ENCODE results near the gene CCDC77. TPM values are rescaled to one million over a fixed set of nuclear protein-coding genes. Genes with fewer than 3 reads are reported as not detected.
"Not testable (repeated sequence)": the region's sequence is repeated elsewhere in the genome, so short reads cannot be mapped to it uniquely, and the experiment has no call there.

The CCDC77 gene
- total RNA-seq, 2 experiments from 2014 or later = 19.5 to 20.2 TPM

DNA sequence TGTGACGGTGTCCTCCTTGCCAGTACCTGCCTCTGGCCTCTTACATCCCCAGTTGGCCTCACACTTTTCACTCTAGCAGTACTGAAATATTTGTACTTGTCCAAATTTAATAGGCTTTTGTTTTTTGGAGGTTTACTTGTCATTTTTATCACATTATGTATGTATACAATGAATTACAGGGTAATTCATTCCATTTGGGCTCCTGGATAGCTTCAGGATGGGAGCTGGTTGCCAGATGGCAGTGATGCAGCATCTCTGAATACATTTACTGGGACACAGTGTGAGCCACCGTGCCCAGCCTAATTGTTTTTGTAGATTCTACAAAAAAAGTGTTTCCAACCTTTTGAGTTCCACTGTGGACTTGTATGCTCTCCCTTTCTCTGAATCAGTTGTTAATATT lies 13.4 kb downstream of the CCDC77 start:
- DNase-seq (no peak), ATAC-seq (no peak)
- CTCF ChIA-PET = no interaction called here
- peaks cover 41% of the 10 kb centered on the region for H3K36me3 Mint-ChIP-seq
- H3K27me3 Mint-ChIP-seq = no peaks in the 10 kb centered on the region
- no peak overlapping the region for H3K4me3 Mint-ChIP-seq
- no peaks in the 10 kb centered on the region for H3K4me1 Mint-ChIP-seq
- no peaks in the 10 kb centered on the region for H3K9me3 Mint-ChIP-seq (ENCODE audit: low read depth)
- H3K27ac Mint-ChIP-seq = no peak overlapping the region

GRCh38 chr12:418432-418831 lies 17.0 kb downstream of the CCDC77 start:
- no peak for DNase-seq
- no peaks in the 10 kb centered on the region for H3K9me3 Mint-ChIP-seq (ENCODE audit: low read depth)
- peaks cover 35% of the 10 kb centered on the region for H3K36me3 Mint-ChIP-seq
- H3K4me3 Mint-ChIP-seq = no peak overlapping the region
- no peak overlapping the region for H3K27ac Mint-ChIP-seq
- ATAC-seq = no peak
- H3K27me3 Mint-ChIP-seq = no peaks in the 10 kb centered on the region
- H3K4me1 Mint-ChIP-seq = no peaks in the 10 kb centered on the region
- CTCF ChIA-PET = interaction anchor here (1.1 kb wide), 1 partner anchor 34 kb away, joined by 3 read pairs; no protein-coding TSS in a partner anchor

DNA sequence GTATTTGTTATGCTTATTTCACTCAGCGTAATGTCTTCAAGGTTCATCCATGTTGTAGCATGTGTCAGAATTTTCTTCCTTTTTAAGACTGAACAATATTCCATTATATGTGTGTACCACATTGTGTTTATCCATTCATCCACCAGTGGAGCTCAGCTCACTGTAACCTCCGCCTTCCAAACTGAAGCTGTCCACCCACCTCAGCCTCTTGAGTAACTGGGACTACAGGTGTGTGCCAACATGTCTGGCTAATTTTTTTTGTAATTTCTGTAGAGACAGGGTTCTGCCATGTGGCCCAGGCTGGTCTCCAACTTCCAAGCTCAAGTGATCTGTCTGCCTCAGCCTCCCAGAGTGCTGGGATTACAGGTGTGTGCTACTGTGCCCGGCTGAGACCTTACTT lies 21.1 kb downstream of the CCDC77 start:
- Mint-ChIP-seq H3K9me3 (ENCODE audit: low read depth) (no peaks in the 10 kb centered on the region), H3K4me1 (no peaks in the 10 kb centered on the region), H3K36me3 (peaks cover 29% of the 10 kb centered on the region), H3K27ac (no peak overlapping the region), H3K27me3 (no peaks in the 10 kb centered on the region), H3K4me3 (no peak overlapping the region)
- DNase-seq (no peak), ATAC-seq (no peak)
- CTCF ChIA-PET = no interaction called here

DNA sequence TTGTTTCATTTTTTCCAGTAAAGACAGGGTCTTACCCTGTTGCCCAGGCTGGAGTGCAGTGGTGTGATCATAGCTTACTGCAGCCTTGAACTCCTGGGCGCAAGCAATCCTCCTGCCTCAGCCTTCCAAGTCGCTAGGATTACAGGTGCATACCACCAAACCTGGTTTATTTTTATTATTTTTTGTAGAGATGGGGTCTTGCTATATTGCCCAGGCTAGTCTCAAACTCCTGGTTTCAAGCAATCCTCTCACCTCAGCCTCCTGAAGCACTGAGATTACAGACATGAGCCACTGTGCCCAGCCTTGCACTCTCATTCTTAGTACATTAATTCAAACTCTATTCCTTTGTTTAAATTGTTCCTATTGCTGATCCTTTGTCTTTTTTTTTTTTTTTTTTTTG lies 34.3 kb downstream of the CCDC77 start:
- not testable (repeated sequence) for H3K9me3 Mint-ChIP-seq (ENCODE audit: low read depth); H3K4me3 Mint-ChIP-seq; DNase-seq; H3K4me1 Mint-ChIP-seq; ATAC-seq; H3K27ac Mint-ChIP-seq; H3K27me3 Mint-ChIP-seq
- CTCF ChIA-PET = interaction anchor here (1.1 kb wide), 1 partner anchor 14 kb away, joined by 3 read pairs; no protein-coding TSS in a partner anchor
- peaks cover 35% of the 10 kb centered on the region for H3K36me3 Mint-ChIP-seq

DNA sequence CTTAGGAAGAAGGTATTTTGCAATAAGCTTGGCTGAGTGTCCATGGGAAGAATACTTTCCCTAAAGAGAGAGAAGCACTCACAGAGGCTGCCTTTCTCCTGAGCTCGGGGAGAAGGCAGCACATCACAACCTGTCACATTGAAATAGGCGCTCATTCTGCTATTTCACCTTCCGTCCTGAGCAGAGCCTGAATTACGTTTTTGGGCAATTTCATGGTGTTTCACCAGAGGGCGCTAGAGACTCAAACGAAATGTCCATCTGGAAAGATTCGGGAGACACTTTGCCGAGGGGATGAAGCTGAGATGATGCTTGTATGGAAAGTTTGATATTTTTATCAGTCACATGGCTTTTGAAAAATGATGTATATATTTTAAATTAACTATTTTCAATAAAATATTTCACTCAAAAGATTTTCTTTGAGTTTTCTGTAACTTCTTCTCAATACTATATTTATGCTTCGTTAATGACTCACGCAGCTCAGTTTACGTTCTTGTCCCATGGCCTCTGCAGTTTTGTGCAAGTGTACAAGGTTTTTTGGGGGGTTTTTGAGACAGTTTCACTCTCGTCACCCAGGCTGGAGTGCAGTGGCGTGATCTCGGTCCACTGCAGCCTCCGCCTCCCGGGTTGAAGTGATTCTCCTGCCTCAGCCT lies 40.9 kb downstream of the CCDC77 start:
- CTCF ChIA-PET = interaction anchor here (0.6 to 5.8 kb wide), 22 partner anchors 8 to 1550 kb away, joined by 3 to 43 read pairs (median 4); partner anchors contain the start of gene CCDC77
- H3K27me3 Mint-ChIP-seq = no peaks in the 10 kb centered on the region
- DNase-seq = peak; percentile 56
- no peak for ATAC-seq
- no peaks in the 10 kb centered on the region for H3K9me3 Mint-ChIP-seq (ENCODE audit: low read depth)
- no peak overlapping the region for H3K4me3 Mint-ChIP-seq
- H3K36me3 Mint-ChIP-seq = peaks cover 17% of the 10 kb centered on the region
- no peak overlapping the region for H3K27ac Mint-ChIP-seq
- no peaks in the 10 kb centered on the region for H3K4me1 Mint-ChIP-seq

- CTCF ChIA-PET = interaction anchor here (1.0 to 1.8 kb wide), 3 partner anchors 15 to 100 kb away, joined by 3 to 8 read pairs (median 3); no protein-coding TSS in a partner anchor
- H3K4me3 Mint-ChIP-seq = no peak overlapping the region
- no peaks in the 10 kb centered on the region for H3K9me3 Mint-ChIP-seq (ENCODE audit: low read depth)
- no peaks in the 10 kb centered on the region for H3K4me1 Mint-ChIP-seq
- H3K36me3 Mint-ChIP-seq = peaks cover 4% of the 10 kb centered on the region
- peaks cover 9% of the 10 kb centered on the region for H3K27me3 Mint-ChIP-seq
- ATAC-seq (no peak), DNase-seq (no peak)
- no peak overlapping the region for H3K27ac Mint-ChIP-seq
These were observed 45.7 kb downstream of the CCDC77 start for GRCh38 chr12:447141-447540.

DNA sequence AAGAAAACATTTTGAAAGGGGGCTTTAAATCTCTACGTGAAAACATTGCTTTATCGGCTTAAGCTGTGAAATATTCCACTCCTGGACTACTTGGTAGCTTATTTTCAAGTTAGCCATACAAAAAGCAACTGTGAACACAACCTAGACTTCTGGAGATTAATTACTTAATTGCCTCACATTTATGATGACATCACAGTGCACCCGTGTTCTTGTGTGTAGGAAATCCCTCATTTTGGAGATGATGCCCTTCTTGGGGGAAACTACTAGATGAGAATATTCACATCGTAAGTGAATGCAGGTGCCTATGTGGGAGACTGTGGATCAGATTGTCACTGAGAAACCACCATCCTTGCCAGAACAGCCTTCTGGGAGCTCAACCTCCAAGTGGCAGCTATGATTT lies 47.8 kb downstream of the CCDC77 start:
- no peak overlapping the region for H3K27ac Mint-ChIP-seq
- ATAC-seq = no peak
- CTCF ChIA-PET = interaction anchor here (0.9 to 2.4 kb wide), 12 partner anchors 8 to 644 kb away, joined by 3 to 24 read pairs (median 4); no protein-coding TSS in a partner anchor
- no peak for DNase-seq
- H3K4me3 Mint-ChIP-seq = no peak overlapping the region
- no peaks in the 10 kb centered on the region for H3K9me3 Mint-ChIP-seq (ENCODE audit: low read depth)
- H3K4me1 Mint-ChIP-seq = peaks cover 2% of the 10 kb centered on the region
- H3K27me3 Mint-ChIP-seq = peaks cover 9% of the 10 kb centered on the region
- no peaks in the 10 kb centered on the region for H3K36me3 Mint-ChIP-seq

- CTCF ChIA-PET = interaction anchor here (0.9 to 2.4 kb wide), 8 partner anchors 8 to 103 kb away, joined by 3 to 24 read pairs (median 4); no protein-coding TSS in a partner anchor
- no peak overlapping the region for H3K27ac Mint-ChIP-seq
These were observed 49.0 kb downstream of the CCDC77 start for GRCh38 chr12:450438-450837.

DNA sequence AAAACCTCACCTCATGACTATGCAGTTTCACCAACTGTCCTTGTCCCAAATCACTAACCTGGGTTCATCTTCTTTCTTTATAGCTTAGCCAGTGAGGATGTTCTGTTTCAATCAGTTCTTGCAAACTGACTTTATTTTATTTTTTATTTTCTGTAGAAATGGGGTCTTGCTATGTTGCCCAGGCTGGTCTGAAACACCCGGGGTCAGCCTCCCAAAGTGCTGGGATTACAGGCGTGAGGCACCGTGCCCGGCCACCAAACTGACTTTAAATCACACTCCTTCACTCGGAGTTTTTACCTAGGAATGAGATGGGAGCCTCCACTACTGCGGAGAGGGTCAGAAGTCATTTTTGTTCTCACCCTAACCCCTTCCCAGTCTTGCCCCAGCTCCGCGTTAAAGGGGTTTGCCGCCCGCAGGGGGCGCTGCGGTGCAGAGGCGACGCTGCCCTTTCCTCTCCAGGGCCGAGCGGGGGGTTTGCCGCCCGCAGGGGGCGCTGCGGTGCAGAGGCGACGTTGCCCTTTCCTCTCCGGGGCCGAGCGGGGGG lies 51.3 kb downstream of the CCDC77 start:
- H3K27me3 Mint-ChIP-seq = peaks cover 30% of the 10 kb centered on the region
- H3K4me1 Mint-ChIP-seq = peaks cover 5% of the 10 kb centered on the region
- no peaks in the 10 kb centered on the region for H3K9me3 Mint-ChIP-seq (ENCODE audit: low read depth)
- peak; percentile 68 for ATAC-seq
- peak; percentile 84 for DNase-seq
- CTCF ChIA-PET = interaction anchor here (0.5 to 6.1 kb wide), 35 partner anchors 8 to 499 kb away, joined by 3 to 99 read pairs (median 4); partner anchors contain the start of gene CCDC77
- H3K27ac Mint-ChIP-seq = no peak overlapping the region
- no peak overlapping the region for H3K4me3 Mint-ChIP-seq
- H3K36me3 Mint-ChIP-seq = no peaks in the 10 kb centered on the region

More at GRCh38 chr12:450438-450837, 49.0 kb downstream of the CCDC77 start:
- DNase-seq = no peak
- Mint-ChIP-seq H3K9me3 (ENCODE audit: low read depth) (no peaks in the 10 kb centered on the region), H3K4me3 (no peak overlapping the region), H3K36me3 (no peaks in the 10 kb centered on the region), H3K4me1 (peaks cover 2% of the 10 kb centered on the region), H3K27me3 (peaks cover 9% of the 10 kb centered on the region)
- ATAC-seq = no peak

GRCh38 chr12:454833-455232 lies 53.4 kb downstream of the CCDC77 start:
- H3K4me1 Mint-ChIP-seq = peaks cover 14% of the 10 kb centered on the region
- CTCF ChIA-PET = interaction anchor here (0.9 to 6.1 kb wide), 11 partner anchors 9 to 495 kb away, joined by 3 to 99 read pairs (median 32); partner anchors contain the start of gene RAD52
- DNase-seq (no peak), ATAC-seq (no peak)
- no peak overlapping the region for H3K27ac Mint-ChIP-seq
- H3K4me3 Mint-ChIP-seq = no peak overlapping the region
- no peaks in the 10 kb centered on the region for H3K36me3 Mint-ChIP-seq
- no peaks in the 10 kb centered on the region for H3K9me3 Mint-ChIP-seq (ENCODE audit: low read depth)
- H3K27me3 Mint-ChIP-seq = peaks cover 48% of the 10 kb centered on the region

DNA sequence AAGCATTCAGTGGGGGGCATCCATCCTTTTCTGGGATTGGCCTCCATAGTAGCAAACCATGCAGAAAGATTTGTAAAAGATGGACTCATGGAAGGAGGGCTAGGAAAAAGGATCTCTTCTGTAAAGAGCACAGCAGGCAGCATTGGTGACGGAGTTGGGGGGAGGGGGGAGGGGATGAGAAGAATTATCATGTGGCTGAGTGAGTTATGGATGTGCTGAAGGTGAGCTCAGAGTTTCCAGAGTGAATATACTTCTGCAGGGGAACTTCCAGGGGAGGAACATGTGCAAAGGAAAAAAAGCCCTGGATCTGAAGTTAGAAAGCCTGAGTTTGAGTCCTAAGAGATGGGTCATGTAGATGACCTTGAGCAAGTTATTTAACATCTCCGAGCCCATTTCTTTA lies 54.4 kb downstream of the CCDC77 start:
- DNase-seq (no peak), ATAC-seq (no peak)
- H3K9me3 Mint-ChIP-seq (ENCODE audit: low read depth) = no peaks in the 10 kb centered on the region
- CTCF ChIA-PET = interaction anchor here (1.3 to 6.1 kb wide), 7 partner anchors 9 to 95 kb away, joined by 4 to 99 read pairs (median 43); no protein-coding TSS in a partner anchor
- H3K36me3 Mint-ChIP-seq = no peaks in the 10 kb centered on the region
- H3K27ac Mint-ChIP-seq = no peak overlapping the region
- H3K4me1 Mint-ChIP-seq = peaks cover 14% of the 10 kb centered on the region
- no peak overlapping the region for H3K4me3 Mint-ChIP-seq
- H3K27me3 Mint-ChIP-seq = peaks cover 46% of the 10 kb centered on the region

- CTCF ChIA-PET = interaction anchor here (0.7 to 4.0 kb wide), 3 partner anchors 8 to 188 kb away, joined by 4 to 17 read pairs (median 7); no protein-coding TSS in a partner anchor
- ATAC-seq = no peak
- Mint-ChIP-seq H3K27me3 (peaks cover 58% of the 10 kb centered on the region), H3K27ac (no peak overlapping the region), H3K4me3 (no peak overlapping the region), H3K4me1 (peaks cover 16% of the 10 kb centered on the region), H3K9me3 (ENCODE audit: low read depth) (no peaks in the 10 kb centered on the region), H3K36me3 (no peaks in the 10 kb centered on the region)
- DNase-seq = peak; percentile 43
These were observed 56.2 kb downstream of the CCDC77 start for GRCh38 chr12:457676-458075.

DNA sequence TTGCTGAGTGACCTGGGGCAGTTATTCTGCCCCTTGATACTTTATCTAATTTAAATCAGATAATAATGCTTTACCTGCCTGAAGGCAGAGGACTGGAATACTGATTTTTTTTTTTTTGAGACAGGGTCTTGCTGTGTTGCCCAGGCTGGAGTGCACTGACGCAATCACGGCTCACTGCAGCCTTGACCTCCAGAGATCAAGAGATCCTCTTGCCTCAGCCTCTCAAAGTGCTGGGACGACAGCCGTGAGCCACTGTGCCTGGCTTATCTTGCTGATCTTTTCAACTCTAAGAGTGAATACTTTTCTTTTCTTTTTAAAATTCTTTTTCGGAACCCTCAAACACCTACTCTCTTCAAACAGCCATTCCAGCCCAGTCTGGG lies 57.6 kb downstream of the CCDC77 start:
- CTCF ChIA-PET = interaction anchor here (4.0 kb wide), 1 partner anchor 89 kb away, joined by 17 read pairs; no protein-coding TSS in a partner anchor
- Mint-ChIP-seq H3K4me3 (peak overlapping the region; percentile 65), H3K9me3 (ENCODE audit: low read depth) (no peaks in the 10 kb centered on the region), H3K27ac (no peak overlapping the region), H3K4me1 (peaks cover 16% of the 10 kb centered on the region), H3K27me3 (peaks cover 71% of the 10 kb centered on the region), H3K36me3 (no peaks in the 10 kb centered on the region)
- DNase-seq (no peak), ATAC-seq (no peak)

All from activated CD8-positive, alpha-beta memory T cell treated with anti-CD3 and anti-CD28 coated beads, Interleukin-2, amount 10 ng/mL, durations not matched to agents 7 days and 5 days (primary cell).